ENCODE measurements around the gene ARMCX4.
"Not testable (repeated sequence)": the region's sequence is repeated elsewhere in the genome, so short reads cannot be mapped to it uniquely, and the experiment has no call there.

The ARMCX4 gene

GRCh38 chrX:101485212-101485949 lies at the start of gene ARMCX4:
TSS of gene ARMCX4 (plus strand) at chrX:101485456. CDS start at chrX:101488590, 3,134 bp downstream.
- DNase-seq (ENCODE audit: extremely low spot score, insufficient read length, low read depth) (no peak), FAIRE-seq (peak; percentile 46)

DNA sequence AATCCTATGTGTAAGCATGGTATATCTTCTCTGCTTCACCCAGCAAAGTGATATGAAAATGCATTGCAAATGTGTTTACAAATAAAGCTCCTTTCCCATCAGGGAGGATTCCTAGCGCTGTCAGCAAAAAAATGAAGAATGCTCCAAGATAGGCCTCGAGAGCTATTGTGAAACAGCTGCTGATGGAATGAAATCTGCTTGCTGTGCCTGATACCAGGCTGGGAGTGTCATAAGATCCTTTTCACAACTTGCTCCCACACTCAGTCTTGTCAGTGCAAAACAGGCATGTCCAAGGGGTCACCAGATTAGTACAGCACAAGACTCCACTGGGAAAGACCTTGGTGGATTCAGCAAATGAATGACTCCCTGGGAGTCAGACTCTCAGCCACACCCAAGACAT lies 43.2 kb upstream of the ARMCX4 start:
- DNase-seq (ENCODE audit: extremely low spot score, insufficient read length, low read depth) (no peak), FAIRE-seq (no peak)

- DNase-seq (ENCODE audit: extremely low spot score, insufficient read length, low read depth) (no peak), FAIRE-seq (no peak)
Measured at GRCh38 chrX:101449279-101449678, 36.0 kb upstream of the ARMCX4 start.

DNA sequence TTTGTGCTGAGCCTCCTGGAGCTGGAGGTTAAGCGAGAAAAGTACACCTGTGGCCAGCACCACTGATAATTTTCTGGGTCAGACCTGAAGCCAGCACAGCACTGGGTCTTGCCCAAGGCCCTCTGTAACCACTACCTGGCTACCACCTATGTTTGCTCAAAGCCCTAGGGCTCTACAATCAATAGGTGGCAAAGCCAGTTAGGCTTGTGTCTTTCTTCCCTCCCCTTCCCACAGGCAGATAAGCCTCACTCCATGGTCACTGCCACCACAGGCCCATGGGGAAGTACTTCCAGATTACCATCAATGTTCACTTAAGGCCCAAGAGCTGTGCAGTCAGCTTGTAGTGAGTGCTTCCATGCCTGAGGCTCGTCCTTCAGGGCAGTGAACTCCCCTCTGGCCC lies 35.2 kb upstream of the ARMCX4 start:
- no peak for FAIRE-seq
- DNase-seq (ENCODE audit: extremely low spot score, insufficient read length, low read depth) = no peak

DNA sequence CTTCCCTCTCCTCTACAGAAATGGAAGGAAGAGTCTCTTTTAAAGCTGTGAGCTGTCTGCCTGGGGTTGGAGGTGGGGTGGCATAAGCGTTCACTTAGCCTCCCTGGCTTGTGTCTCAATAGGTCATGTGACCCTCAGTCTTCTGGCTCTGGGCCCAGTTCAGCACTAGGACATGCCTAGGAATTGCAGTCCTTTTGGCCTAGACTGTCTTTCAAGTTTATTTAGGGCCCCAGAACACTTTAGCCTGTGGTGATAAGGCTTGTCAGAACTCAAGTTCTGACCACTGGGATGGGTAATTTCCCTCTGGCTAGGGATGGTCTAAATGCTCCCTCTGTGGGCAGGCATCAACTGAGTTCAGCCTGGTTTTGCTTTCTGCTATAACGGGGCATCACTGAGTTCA lies 34.3 kb upstream of the ARMCX4 start:
- no peak for FAIRE-seq
- no peak for DNase-seq (ENCODE audit: extremely low spot score, insufficient read length, low read depth)

- DNase-seq (ENCODE audit: extremely low spot score, insufficient read length, low read depth) (no peak), FAIRE-seq (no peak)
Measured at GRCh38 chrX:101452056-101452455, 33.2 kb upstream of the ARMCX4 start.

- DNase-seq (ENCODE audit: extremely low spot score, insufficient read length, low read depth) (no peak), FAIRE-seq (no peak)
Measured at GRCh38 chrX:101460669-101461068, 24.6 kb upstream of the ARMCX4 start.

GRCh38 chrX:101462892-101463291 lies 22.4 kb upstream of the ARMCX4 start:
- peak; percentile 81 for FAIRE-seq

DNA sequence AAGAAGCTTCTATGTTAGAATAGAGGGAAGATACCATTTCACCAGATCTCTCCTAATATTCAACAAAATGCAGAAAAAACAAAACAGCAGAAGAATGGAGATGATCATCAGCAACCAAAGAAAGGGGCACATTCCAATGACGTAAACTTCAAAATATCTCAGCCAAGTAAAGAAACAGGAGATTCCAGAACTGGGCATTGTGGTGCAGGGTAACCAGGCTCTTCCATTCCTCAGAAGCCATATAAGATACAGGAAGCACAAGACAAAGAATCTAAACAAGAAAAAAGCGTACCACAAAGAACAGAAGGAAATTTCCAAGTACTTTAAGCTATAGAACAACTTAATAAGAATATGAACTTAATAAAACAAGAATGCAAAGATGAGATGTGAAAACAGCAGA lies 6.9 kb upstream of the ARMCX4 start:
- FAIRE-seq (no peak), DNase-seq (ENCODE audit: extremely low spot score, insufficient read length, low read depth) (no peak)

More at GRCh38 chrX:101462892-101463291, 22.4 kb upstream of the ARMCX4 start:
- no peak for DNase-seq (ENCODE audit: extremely low spot score, insufficient read length, low read depth)

- FAIRE-seq (no peak), DNase-seq (ENCODE audit: extremely low spot score, insufficient read length, low read depth) (no peak)
Measured at GRCh38 chrX:101482296-101482695, 3.0 kb upstream of the ARMCX4 start.

- FAIRE-seq = no peak
- no peak for DNase-seq (ENCODE audit: extremely low spot score, insufficient read length, low read depth)
Measured at GRCh38 chrX:101483705-101484104, 1.6 kb upstream of the ARMCX4 start.

DNA sequence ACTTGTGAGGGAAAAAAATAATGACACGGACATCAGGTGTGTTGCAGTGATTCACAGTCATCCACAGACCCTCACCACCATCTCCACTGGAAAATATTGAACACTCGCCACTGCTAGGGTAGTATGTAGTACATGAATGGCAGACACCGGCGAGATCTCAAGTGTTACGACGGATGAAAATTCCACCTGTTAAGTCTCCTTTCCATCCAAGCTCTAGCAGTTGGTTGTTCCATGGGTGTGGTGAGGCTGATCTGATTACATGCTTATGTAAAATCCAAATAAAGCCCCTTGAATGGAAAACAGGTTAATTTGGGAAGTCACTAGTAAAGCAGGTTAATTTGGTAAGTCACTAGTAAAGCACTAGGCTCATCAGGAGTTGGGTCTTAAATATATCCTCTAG lies 1.1 kb upstream of the ARMCX4 start:
- FAIRE-seq (no peak), DNase-seq (ENCODE audit: extremely low spot score, insufficient read length, low read depth) (no peak)

GRCh38 chrX:101488796-101489195 lies 3.5 kb downstream of the ARMCX4 start:
- no peak for FAIRE-seq
- no peak for DNase-seq (ENCODE audit: extremely low spot score, insufficient read length, low read depth)

- DNase-seq (ENCODE audit: extremely low spot score, insufficient read length, low read depth) (no peak), FAIRE-seq (no peak)
Measured at GRCh38 chrX:101491943-101492342, 6.7 kb downstream of the ARMCX4 start.

DNA sequence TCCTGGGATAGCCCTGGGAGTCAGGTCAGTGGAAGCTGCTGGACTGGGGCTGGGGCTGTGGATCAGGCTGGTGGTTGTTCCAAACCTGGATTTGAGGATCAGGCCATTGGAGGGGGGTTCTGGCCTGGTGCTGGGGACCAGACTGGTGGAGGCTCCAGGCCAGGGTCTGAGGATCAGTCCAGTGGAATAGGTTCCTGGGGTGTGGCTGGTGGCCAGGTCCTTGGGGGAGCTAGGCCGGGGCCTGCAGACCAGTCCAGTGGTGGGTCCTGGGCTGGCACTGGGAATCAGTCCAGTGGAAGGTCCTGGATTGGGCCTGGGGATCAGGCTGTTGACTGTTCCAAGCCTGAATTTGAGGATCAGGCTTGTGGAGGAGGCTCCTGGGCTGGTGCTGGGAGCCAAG lies 8.0 kb downstream of the ARMCX4 start:
- DNase-seq (ENCODE audit: extremely low spot score, insufficient read length, low read depth) (no peak), FAIRE-seq (no peak)

DNA sequence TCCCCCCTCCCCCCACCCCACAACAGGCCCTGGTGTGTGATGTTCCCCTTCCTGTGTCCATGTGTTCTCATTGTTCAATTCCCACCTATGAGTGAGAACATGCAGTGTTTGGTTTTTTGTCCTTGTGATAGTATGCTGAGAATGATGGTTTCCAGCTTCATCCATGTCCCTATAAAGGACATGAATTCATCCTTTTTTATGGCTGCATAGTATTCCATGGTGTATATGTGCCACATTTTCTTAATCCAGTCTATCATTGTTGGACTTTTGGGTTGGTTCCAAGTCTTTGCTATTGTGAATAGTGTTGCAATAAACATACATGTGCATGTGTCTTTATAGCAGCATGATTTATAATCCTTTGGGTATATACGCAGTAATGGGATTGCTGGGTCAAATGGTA lies 17.7 kb downstream of the ARMCX4 start:
- not testable (repeated sequence) for FAIRE-seq; DNase-seq (ENCODE audit: extremely low spot score, insufficient read length, low read depth)

DNA sequence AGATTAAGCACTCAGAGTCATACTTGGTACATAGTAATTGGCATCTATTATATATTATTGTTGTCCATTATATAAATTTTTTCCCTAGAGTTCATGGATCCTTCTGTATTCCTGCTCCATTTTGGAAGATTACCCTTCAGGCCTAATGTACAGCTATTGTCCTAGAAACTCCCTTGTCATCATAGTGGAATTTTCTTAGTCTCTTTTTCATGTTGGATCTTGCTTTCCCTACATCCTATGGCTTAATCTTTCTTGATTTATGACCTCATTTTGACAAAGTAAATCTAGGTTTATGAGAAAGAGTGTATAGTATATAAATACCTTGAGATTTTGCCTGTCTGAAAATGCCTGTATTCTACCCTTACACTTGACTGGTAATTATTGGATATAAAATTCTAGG lies 22.1 kb downstream of the ARMCX4 start:
- DNase-seq (ENCODE audit: extremely low spot score, insufficient read length, low read depth) (no peak), FAIRE-seq (no peak)

DNA sequence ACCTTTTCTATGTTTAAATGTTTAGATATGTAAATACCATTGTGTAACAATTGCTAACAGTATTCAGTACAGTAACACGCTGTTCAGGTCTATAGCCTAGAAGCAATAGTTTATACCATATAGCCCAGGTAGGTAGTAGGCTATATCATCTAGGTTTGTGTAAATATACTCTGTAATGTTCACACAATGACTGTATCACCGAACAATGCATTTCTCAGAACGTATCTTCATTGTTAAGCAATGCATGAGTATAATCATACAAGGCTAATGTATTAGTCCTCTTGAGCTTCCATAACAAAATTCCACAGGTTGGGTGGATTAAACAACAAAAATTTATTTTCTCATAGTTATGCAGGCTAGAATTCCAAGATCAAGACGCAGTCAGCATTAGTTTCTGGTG lies 22.7 kb downstream of the ARMCX4 start:
- no peak for FAIRE-seq

DNA sequence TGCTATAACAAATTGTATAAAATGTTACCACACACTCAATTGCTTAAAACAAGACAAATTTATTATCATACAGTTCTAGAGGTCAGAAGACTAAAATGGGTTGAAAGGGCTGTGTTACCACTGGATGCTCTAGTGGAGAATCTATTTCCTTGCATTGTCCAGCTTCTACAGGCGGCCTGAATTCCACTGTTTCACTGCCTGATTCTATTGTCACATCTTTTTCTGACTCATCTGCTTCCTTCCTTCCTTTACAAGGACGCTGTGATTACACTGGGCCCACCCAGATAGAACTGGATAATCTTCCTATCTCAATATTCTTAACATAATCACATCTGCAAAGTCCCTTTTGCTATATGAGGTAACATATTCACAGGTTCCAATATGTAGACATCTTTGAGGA lies 45.7 kb downstream of the ARMCX4 start:
- DNase-seq (ENCODE audit: extremely low spot score, insufficient read length, low read depth) (no peak), FAIRE-seq (no peak)

More for the DNA sequence above, 22.7 kb downstream of the ARMCX4 start:
- no peak for DNase-seq (ENCODE audit: extremely low spot score, insufficient read length, low read depth)
